Mucosa of descending colon (tissue), 3 donors: Measurements from ENCODE around the gene SMG7. TPM values are rescaled to one million over a fixed set of nuclear protein-coding genes. Genes with fewer than 3 reads are reported as not detected.
A peak's percentile ranks its signal among the peaks of the same experiment; 100 is the strongest.

ENCODE experiments used
- ATAC-seq: fragments of 200-7000 bp; cut with Tn5 transposase; one replicate; pipeline ENCODE4 v1.9.1; 2020; ENCODE audit warnings: mild to moderate bottlenecking, moderate library complexity
- DNase-seq, 3 donors: peaks; one replicate each; pipeline ENCODE4 v3.0.0-alpha.2; 2020
- H3K36me3 ChIP-seq: fragments of 200-600 bp; one replicate; pipeline ENCODE4 v1.8.0; 2021; ENCODE audit warnings: low read depth, mild to moderate bottlenecking
- H3K4me1 ChIP-seq: fragments of 200-600 bp; one replicate; pipeline ENCODE4 v1.8.0; 2021; ENCODE audit warnings: low read depth, mild to moderate bottlenecking
- H3K4me3 ChIP-seq: fragments of 200-600 bp; one replicate; pipeline ENCODE4 v1.8.0; 2021; ENCODE audit warnings: mild to moderate bottlenecking
- H3K9me3 ChIP-seq: fragments of 200-600 bp; one replicate; pipeline ENCODE4 v1.8.0; 2021; ENCODE audit warnings: mild to moderate bottlenecking
- intact Hi-C, 2 donors: fragments of 100-400 bp; cut with DNase I in 1 of 2; cut with micrococcal nuclease in 1 of 2; formaldehyde crosslinking; loops; one replicate each; pipeline versions ENCODE4 v1.11.0 to v1.11.1; 2022; cut with DNase I, micrococcal nuclease
- total RNA-seq, 3 donors: library from RNA; stranded (reverse); fragmentation: NEBNext Ultra II Directional in 2 of 3; extraction: Animal tissue kit (Norgen Biotek cat#: 25700) in 2 of 3; gene quantifications; one replicate each; pipeline versions ENCODE4 v1.2.1 to v1.2.4, GENCODE V29; 2021 to 2023
- TF ChIP-seq, protein P1 (sequence below): fragments of 200-600 bp; IDR thresholded peaks from one replicate; pipeline ENCODE4 v1.8.0; 2022; ENCODE audit warnings: antibody characterized with exemption, mild to moderate bottlenecking
- donor health status: DM: no; HTN: no; CAD: no; lungs with moderate emphysema.
- donor health status: DM: no; HTN: no; CAD: no.
- donor health status: DM: no; HTN: yes; CAD: no.

SMG7 gene
- total RNA-seq, 3 donors from 2014 or later = 62.7 to 69.9 (median 66.4) TPM

- intact Hi-C loops = no loop called here
- no peak overlapping the region for H3K4me3 ChIP-seq
- no peak for DNase-seq
- TF ChIP-seq, protein P1, sequence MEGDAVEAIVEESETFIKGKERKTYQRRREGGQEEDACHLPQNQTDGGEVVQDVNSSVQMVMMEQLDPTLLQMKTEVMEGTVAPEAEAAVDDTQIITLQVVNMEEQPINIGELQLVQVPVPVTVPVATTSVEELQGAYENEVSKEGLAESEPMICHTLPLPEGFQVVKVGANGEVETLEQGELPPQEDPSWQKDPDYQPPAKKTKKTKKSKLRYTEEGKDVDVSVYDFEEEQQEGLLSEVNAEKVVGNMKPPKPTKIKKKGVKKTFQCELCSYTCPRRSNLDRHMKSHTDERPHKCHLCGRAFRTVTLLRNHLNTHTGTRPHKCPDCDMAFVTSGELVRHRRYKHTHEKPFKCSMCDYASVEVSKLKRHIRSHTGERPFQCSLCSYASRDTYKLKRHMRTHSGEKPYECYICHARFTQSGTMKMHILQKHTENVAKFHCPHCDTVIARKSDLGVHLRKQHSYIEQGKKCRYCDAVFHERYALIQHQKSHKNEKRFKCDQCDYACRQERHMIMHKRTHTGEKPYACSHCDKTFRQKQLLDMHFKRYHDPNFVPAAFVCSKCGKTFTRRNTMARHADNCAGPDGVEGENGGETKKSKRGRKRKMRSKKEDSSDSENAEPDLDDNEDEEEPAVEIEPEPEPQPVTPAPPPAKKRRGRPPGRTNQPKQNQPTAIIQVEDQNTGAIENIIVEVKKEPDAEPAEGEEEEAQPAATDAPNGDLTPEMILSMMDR = no peak
- ATAC-seq = no peak
- no peaks in the 10 kb centered on the region for H3K9me3 ChIP-seq
- peaks cover 24% of the 10 kb centered on the region for H3K36me3 ChIP-seq
- H3K4me1 ChIP-seq = no peaks in the 10 kb centered on the region
Measured at GRCh38 chr1:183553331-183553730, 81.0 kb downstream of the SMG7 start.

- H3K4me1 ChIP-seq = no peaks in the 10 kb centered on the region
- intact Hi-C loops = no loop called here
- no peaks in the 10 kb centered on the region for H3K9me3 ChIP-seq
- H3K4me3 ChIP-seq = no peak overlapping the region
- ATAC-seq = no peak
- peaks cover 24% of the 10 kb centered on the region for H3K36me3 ChIP-seq
- DNase-seq = no peak
- TF ChIP-seq, protein P1 = no peak
Measured at GRCh38 chr1:183553764-183554163, 81.5 kb downstream of the SMG7 start.

DNA sequence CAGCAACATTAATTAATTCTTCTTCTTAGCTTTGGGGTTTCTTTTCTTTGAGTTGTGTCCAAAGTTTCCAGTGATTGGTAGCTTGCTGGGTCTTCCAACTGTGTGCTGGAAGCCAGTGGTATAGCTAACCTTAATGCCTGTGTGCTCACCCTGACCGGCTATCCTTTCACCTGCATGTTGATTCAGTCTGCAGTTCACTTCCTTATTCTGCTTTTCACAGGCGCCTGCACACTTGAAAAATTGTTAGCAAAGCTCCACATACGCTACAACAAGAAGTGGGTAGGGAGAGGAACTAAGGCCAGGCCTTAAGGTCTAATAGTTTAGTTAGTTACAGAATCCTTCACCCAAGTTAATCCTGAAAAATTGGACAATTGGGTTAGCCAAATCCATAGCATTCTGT lies 82.3 kb downstream of the SMG7 start:
- DNase-seq (no peak), ATAC-seq (peak; percentile 51)
- intact Hi-C loops = no loop called here
- no peak overlapping the region for H3K4me3 ChIP-seq
- H3K4me1 ChIP-seq = no peaks in the 10 kb centered on the region
- H3K36me3 ChIP-seq = peaks cover 18% of the 10 kb centered on the region
- H3K9me3 ChIP-seq = no peaks in the 10 kb centered on the region
- TF ChIP-seq, protein P1 = no peak

DNA sequence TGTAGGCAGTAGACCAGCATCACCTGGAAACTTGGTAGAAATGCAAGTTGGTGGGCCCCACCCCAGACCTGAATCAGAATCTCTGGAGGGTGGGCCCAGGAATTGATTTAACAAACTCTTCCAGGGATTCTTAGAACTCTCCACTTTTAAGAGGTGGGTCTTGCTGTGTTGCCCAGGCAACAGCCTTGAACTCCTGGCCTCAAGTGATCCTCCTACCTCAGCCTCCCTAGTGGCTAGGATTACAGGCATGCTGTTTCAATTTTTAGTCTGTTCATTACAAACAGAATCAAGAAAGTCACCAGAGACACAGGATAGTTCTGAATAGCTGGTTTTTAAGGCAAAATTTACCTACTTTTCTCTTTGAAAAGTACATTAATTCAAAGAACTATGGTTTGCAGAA lies 86.8 kb downstream of the SMG7 start:
- ATAC-seq (no peak), DNase-seq (no peak)
- Histone ChIP-seq H3K4me3 (no peak overlapping the region), H3K4me1 (no peaks in the 10 kb centered on the region), H3K36me3 (no peaks in the 10 kb centered on the region), H3K9me3 (no peaks in the 10 kb centered on the region)
- TF ChIP-seq, protein P1 = no peak
- intact Hi-C loops = no loop called here

DNA sequence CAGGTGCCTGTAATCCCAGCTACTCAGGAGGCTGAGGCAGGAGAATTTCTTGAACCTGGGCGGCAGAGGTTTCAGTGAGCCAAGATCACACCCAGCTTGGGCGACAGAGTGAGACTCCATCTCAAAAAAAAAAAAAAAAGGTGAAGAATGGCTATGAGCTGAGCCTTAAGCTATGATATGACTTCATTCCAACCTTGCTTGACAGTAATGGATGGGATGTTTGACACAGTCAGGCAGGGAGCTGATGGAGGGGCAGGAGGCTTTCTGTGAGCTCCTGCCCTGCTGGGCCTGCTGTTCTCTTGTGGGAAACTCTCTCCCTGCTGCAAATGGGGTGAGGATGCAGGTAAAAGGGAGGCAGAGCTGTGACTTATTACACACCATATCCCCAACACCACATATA lies 90.4 kb downstream of the SMG7 start:
- ATAC-seq (no peak), DNase-seq (no peak)
- TF ChIP-seq, protein P1 = no peak
- H3K4me1 ChIP-seq = peaks cover 3% of the 10 kb centered on the region
- H3K9me3 ChIP-seq = no peaks in the 10 kb centered on the region
- H3K36me3 ChIP-seq = no peaks in the 10 kb centered on the region
- intact Hi-C loops = no loop called here
- H3K4me3 ChIP-seq = no peak overlapping the region

DNA sequence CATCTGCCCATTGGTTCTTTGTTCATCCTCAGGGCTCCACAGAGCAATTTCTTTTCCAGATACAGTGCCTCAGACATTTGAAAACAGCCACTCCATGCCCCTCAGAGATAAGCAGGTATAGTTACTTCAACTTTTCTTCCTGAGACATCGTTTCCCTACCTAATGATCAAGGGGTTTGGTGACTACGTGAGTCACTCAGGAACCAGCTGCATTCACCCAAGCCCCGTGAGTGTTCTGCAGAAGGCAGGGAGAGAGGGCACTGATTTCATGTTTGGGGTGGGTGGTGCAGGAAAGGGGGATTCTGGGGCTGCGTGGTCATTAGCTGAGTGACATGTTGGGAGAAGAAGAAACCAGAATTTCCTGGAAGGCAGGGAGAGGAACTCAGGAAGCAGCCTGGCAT lies 93.0 kb downstream of the SMG7 start:
- TF ChIP-seq, protein P1 = no peak
- Histone ChIP-seq H3K4me1 (peaks cover 3% of the 10 kb centered on the region), H3K36me3 (no peaks in the 10 kb centered on the region), H3K9me3 (no peaks in the 10 kb centered on the region), H3K4me3 (no peak overlapping the region)
- ATAC-seq (no peak), DNase-seq (no peak)
- intact Hi-C loops = no loop called here
